IPS-15b (cell line): ENCODE results near the gene LAIR1.
"Not testable (repeated sequence)": the region's sequence is repeated elsewhere in the genome, so short reads cannot be mapped to it uniquely, and the experiment has no call there.

Experiments used
- H3K27me3 ChIP-seq: one replicate; pipeline ENCODE4 v1.6.1; 2013; ENCODE audit warnings: low read length; ENCODE audit not compliant: control insufficient read depth, insufficient read depth
- H3K36me3 ChIP-seq: one replicate; pipeline ENCODE4 v1.6.1; 2013; ENCODE audit warnings: low read length; ENCODE audit not compliant: control insufficient read depth, insufficient read depth
- H3K4me1 ChIP-seq: one replicate; pipeline ENCODE4 v1.6.1; 2013; ENCODE audit warnings: mild to moderate bottlenecking, low read length; ENCODE audit not compliant: control insufficient read depth, insufficient read depth
- H3K4me3 ChIP-seq: one replicate; pipeline ENCODE4 v1.5.1; 2013; ENCODE audit warnings: low read depth, low read length
- H3K9ac ChIP-seq: one replicate; pipeline ENCODE4 v1.6.1; 2013; ENCODE audit warnings: low read depth, mild to moderate bottlenecking, low read length
- H3K9me3 ChIP-seq: one replicate; pipeline ENCODE4 v1.6.1; 2013; ENCODE audit warnings: mild to moderate bottlenecking, low read length; ENCODE audit not compliant: control insufficient read depth, insufficient read depth

LAIR1 gene

DNA sequence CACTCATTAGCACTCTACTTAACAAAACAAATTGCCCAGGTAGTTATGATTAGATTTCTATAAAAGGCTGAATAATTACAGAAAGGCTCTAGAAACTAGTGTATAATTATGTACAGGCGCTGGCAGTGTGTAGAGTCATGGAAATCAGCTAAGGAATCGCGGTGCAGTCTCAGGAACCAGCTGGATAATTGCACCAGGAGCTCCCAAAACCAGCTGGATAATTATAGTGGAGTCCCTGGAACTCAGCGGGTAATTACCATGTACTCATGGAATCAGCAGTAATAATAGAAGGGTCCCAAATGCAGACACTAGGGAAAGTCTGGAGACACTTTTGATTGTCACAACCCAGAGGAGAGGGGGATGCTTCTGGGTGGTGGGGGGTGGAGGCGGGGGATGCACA is 27.4 kb upstream of the LAIR1 start:
- Histone ChIP-seq H3K9me3 (no peaks in the 10 kb centered on the region), H3K4me1 (peaks cover 5% of the 10 kb centered on the region), H3K36me3 (no peaks in the 10 kb centered on the region), H3K4me3 (no peak overlapping the region), H3K27me3 (peaks cover 16% of the 10 kb centered on the region), H3K9ac (no peak overlapping the region)

DNA sequence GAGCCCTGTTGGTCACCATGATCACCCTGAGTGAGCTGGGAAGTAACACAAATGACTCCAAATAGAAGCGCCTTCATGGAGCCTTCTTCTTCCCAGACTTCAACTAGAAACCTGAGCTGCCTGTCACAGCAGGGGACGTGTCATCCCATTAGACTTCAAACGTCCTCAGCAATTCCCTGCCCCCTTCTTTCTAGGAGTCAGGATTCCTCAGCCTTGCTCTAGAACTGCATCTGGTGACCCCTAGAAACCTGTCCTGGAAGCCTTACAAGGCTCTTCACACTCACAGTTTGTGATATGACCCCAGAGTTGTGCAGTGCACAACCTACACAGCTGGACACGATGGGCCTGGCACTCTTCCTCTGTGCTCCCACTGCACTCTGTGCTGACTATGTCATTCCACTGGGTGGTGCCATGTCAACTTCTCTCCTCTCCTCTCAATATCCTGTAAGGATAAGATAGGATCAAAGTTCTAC is 26.9 kb upstream of the LAIR1 start:
- Histone ChIP-seq H3K4me3 (no peak overlapping the region), H3K9ac (no peak overlapping the region), H3K36me3 (no peaks in the 10 kb centered on the region), H3K4me1 (peaks cover 5% of the 10 kb centered on the region), H3K9me3 (no peaks in the 10 kb centered on the region), H3K27me3 (peaks cover 16% of the 10 kb centered on the region)

- Histone ChIP-seq H3K9me3 (no peaks in the 10 kb centered on the region), H3K4me3 (no peak overlapping the region), H3K27me3 (peaks cover 16% of the 10 kb centered on the region), H3K9ac (no peak overlapping the region), H3K4me1 (peaks cover 5% of the 10 kb centered on the region), H3K36me3 (no peaks in the 10 kb centered on the region)
Observed at GRCh38 chr19:54390942-54391577, 26.3 kb upstream of the LAIR1 start.

DNA sequence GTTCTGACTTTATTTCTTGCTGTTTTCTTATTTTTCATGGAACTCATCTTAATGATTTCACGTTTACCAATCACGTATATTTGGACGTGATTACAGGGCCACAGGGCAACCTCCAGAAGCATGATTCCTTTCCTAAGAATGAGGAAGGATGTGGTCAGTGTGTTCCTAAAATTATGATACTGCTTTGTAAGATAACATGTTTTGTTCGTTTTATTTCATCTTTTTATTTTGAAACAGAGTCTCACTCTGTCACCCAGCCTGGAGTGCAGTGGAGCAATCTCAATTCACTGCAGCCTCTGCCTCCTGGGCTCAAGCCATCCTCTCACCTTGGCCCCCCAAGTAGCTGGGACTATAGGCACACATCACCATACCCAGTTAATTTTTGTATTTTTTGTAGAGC is 24.8 kb upstream of the LAIR1 start:
- H3K9me3 ChIP-seq, result no peaks in the 10 kb centered on the region
- peaks cover 19% of the 10 kb centered on the region for H3K27me3 ChIP-seq
- no peak overlapping the region for H3K9ac ChIP-seq
- H3K36me3 ChIP-seq, result no peaks in the 10 kb centered on the region
- H3K4me3 ChIP-seq, result no peak overlapping the region
- peaks cover 5% of the 10 kb centered on the region for H3K4me1 ChIP-seq

- Histone ChIP-seq H3K27me3 (peaks cover 19% of the 10 kb centered on the region), H3K36me3 (no peaks in the 10 kb centered on the region), H3K4me1 (peaks cover 5% of the 10 kb centered on the region), H3K9ac (no peak overlapping the region), H3K4me3 (peak overlapping the region; percentile 33), H3K9me3 (no peaks in the 10 kb centered on the region)
Observed at GRCh38 chr19:54388802-54389139, 24.0 kb upstream of the LAIR1 start.

DNA sequence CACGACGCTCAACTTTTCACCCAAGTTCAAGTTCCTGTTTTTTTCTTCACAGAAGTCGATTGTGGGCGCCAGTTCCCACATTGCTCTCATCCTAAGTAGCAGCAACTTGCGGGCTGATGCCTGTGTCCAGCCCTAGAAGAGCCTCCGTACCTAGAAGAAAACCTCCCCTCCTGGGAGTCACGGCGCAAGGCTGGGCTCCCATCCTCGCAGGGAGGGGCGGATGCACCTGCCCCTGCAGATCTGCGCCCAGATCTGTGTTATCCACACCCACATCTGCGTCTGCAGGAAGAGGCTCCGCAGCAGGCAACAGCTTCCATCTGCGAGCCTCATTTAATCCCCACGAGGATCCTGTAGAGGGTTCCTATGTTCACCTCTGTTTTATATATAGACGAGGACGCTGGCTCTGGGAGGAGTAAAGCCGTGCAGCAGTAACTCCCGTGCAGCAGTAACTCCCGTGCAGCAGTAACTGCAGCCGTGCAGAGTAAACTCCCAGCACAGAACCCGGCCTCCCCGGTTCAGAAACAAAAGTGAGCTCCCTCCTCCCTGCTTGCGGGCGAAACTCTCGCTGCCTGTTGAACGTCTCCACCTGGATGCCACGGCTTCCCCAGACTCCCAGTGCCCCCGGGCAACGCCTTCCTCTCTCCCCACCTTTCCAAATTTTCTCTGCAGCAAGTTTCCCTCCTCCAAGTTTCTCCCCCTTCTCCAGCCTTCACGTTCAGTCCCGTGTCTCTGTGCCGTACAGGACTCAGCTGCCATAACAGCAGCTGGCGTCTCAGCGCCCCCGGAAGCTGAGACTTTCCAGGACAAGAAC is 23.5 kb upstream of the LAIR1 start:
- peak overlapping the region; percentile 33 for H3K4me3 ChIP-seq
- no peaks in the 10 kb centered on the region for H3K36me3 ChIP-seq
- peaks cover 19% of the 10 kb centered on the region for H3K27me3 ChIP-seq
- H3K9me3 ChIP-seq, result no peaks in the 10 kb centered on the region
- H3K9ac ChIP-seq, result no peak overlapping the region
- H3K4me1 ChIP-seq, result peaks cover 5% of the 10 kb centered on the region

- Histone ChIP-seq H3K27me3 (peaks cover 17% of the 10 kb centered on the region), H3K9me3 (no peaks in the 10 kb centered on the region), H3K4me3 (no peak overlapping the region), H3K9ac (no peak overlapping the region), H3K4me1 (no peaks in the 10 kb centered on the region), H3K36me3 (no peaks in the 10 kb centered on the region)
Observed at GRCh38 chr19:54383330-54383729, 18.6 kb upstream of the LAIR1 start.

DNA sequence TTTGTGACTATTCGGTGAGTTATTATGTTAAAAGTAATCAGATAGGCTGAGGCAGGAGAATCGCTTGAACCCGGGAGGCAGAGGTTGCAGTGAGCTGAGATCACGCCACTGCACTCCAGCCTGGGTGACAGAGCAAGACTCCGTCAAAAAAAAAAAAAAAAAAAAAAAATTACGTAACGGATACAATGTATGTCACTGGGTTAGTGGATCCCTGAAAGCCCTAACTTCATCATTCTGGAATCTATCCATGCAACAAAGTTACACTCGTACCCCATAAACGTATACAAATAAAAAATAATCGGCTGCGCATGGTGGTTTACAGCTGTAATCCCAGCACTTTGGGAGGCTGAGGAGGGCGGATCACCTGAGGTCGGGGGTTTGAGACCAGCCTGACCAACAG is 17.3 kb upstream of the LAIR1 start:
- not testable (repeated sequence) for H3K36me3 ChIP-seq

DNA sequence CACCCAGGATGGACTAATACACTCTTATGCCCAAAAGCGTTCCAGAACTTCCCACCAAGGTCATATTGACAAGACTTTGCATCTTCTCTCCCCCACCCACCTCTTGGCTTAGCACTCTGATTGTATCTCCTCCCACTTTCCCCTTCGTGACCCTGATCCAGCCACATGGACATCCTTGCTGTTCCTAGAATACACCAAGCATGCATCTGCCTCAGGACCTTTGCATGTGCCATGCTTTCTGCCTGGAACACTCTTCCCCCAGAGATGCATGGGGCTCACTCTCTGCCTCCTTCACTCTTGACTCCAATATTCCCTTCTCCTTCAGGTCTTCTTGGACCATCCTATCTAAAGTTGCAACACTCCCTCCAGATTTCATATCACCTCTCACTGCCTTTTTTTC is 16.2 kb upstream of the LAIR1 start:
- Histone ChIP-seq H3K9me3 (no peaks in the 10 kb centered on the region), H3K36me3 (no peaks in the 10 kb centered on the region), H3K9ac (no peak overlapping the region), H3K4me3 (no peak overlapping the region), H3K27me3 (peaks cover 8% of the 10 kb centered on the region), H3K4me1 (no peaks in the 10 kb centered on the region)

More for the DNA sequence above, 17.3 kb upstream of the LAIR1 start:
- H3K27me3 ChIP-seq, H3K9ac ChIP-seq, H3K4me3 ChIP-seq, H3K9me3 ChIP-seq, H3K4me1 ChIP-seq: not testable (repeated sequence)

- H3K36me3 ChIP-seq, result no peaks in the 10 kb centered on the region
- no peaks in the 10 kb centered on the region for H3K9me3 ChIP-seq
- peaks cover 5% of the 10 kb centered on the region for H3K27me3 ChIP-seq
- H3K9ac ChIP-seq, result no peak overlapping the region
- H3K4me1 ChIP-seq, result no peaks in the 10 kb centered on the region
- no peak overlapping the region for H3K4me3 ChIP-seq
Observed at GRCh38 chr19:54379187-54379678, 14.5 kb upstream of the LAIR1 start.

DNA sequence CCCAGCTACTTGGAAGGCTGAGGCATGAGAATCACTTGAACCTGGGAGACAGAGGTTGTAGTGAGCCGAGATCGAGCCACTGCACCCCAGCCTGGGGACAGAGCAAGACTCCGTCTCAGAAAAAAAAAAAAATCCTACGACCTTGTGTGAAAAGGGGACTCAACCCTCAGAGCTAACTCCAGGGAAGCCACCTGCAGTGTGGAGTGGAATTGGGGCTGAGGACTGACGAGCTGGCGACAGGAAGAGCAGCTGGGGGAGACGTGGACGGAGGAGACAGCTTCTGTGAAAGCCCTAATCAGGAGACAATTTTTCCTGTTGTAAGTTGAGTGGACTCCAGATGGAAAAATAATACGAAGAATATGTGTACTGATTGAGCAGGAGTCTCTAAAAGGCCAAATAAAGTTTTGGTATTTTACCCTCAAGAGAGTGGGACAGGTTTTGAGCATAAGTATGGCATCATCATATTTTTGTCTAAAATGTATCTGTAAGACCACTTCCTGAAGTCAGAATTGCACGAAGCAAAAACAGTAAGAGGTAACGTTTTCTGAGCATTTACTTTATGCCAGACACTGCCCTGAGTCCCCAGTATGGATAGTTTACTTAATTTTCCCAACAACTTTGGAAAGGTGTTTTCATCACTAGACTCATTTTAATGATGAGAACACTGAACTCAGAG is 12.0 kb upstream of the LAIR1 start:
- Histone ChIP-seq H3K4me1 (no peaks in the 10 kb centered on the region), H3K4me3 (no peak overlapping the region), H3K27me3 (peaks cover 5% of the 10 kb centered on the region), H3K9ac (no peak overlapping the region), H3K36me3 (no peaks in the 10 kb centered on the region), H3K9me3 (no peaks in the 10 kb centered on the region)
